HG02885 (cell line): ENCODE data around the gene PYGM.

Source experiments
- ATAC-seq: cut with Tn5 transposase; IDR thresholded peaks from one replicate; pipeline ENCODE4 v1.9.1; 2021; ENCODE audit warnings: mild to moderate bottlenecking; ENCODE audit not compliant: unreplicated experiment, poor library complexity

Gene PYGM

GRCh38 chr11:64792482-64792881 is 32.7 kb upstream of the PYGM start:
- ATAC-seq: no peak

- ATAC-seq: no peak
Observed at GRCh38 chr11:64791781-64792291, 32.1 kb upstream of the PYGM start.

DNA sequence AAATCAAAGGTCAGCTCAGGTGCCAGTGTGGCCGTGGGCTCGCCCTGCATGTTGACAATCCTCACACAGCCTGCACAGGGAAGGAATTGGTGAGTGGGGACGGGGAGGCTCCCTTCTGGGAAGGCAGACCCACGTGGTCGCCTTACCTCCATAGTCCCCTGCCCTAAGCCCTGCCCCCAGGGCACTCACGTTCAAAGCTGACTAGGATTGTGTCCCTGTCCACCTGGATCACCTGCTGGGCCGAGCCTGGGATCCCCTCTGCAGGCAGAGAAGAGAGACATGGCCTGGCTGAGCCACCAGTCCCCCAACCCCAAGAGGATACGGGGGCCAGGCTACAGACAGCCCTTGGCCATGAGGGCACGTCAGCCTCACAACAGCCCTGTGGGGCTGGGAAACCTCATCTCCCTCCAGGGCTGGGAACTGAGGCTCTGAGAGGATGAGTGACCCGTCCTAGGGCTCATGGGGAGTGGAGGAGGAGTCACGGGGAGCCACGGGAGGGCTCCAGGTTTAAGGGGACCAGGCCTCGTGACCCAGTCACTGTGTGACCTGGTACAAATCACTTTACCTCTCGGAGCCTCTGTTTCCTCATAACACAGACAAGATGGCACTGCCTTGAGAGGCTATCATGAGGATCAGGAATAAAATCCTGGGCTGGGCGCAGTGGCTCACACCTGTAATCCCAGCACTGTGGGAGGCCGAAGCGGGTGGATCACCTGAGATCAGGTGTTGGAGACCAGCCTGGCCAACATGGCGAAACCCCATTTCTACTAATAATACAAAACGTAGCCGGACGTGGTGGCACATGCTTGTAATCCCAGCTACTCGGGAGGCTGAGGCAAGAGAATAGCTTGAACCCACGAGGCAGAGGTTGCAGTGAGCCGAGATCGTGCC is 30.7 kb upstream of the PYGM start:
- no peak for ATAC-seq

DNA sequence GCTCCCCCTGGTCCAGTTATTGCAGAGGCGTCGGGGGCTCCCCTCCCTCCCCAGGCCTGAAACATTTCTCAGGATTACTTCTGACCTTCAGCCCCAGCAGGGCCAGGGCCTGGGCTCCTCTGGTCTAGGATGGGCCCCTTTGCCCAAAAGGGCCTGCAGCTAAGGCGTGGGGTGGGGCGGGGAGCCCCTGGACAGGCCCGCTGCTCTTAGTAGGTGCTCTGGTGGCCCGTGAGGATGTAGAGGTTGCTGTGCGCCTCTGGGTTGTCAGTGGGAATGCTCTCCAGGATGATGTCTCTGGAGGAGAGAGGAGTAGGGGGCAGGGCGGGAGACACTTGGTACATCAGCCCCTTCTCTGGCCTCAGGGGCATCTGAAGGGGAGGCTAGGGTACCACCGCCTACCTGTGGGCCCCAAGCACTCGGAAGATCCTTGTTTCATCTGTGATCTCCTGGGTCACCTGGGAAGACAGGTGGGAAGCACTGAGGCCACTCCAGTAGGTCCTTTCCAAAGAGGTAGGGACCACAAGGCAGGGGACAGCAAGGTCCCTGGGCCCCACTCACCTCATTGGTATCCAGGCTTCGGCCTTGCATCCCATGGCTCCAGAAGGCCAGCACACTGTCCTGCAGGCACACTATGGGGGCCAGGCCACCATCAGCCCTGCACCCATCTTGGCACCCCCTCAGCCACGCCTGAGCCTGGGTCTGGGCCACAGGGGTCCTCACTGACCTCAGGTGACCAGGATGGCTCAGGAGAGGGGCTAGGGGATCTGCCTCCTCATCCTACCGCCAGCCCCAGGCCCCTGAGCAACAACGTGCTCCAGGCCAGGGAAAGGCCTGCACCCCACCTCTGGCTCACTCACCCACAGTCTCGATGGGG is 29.8 kb upstream of the PYGM start:
- ATAC-seq: no peak

DNA sequence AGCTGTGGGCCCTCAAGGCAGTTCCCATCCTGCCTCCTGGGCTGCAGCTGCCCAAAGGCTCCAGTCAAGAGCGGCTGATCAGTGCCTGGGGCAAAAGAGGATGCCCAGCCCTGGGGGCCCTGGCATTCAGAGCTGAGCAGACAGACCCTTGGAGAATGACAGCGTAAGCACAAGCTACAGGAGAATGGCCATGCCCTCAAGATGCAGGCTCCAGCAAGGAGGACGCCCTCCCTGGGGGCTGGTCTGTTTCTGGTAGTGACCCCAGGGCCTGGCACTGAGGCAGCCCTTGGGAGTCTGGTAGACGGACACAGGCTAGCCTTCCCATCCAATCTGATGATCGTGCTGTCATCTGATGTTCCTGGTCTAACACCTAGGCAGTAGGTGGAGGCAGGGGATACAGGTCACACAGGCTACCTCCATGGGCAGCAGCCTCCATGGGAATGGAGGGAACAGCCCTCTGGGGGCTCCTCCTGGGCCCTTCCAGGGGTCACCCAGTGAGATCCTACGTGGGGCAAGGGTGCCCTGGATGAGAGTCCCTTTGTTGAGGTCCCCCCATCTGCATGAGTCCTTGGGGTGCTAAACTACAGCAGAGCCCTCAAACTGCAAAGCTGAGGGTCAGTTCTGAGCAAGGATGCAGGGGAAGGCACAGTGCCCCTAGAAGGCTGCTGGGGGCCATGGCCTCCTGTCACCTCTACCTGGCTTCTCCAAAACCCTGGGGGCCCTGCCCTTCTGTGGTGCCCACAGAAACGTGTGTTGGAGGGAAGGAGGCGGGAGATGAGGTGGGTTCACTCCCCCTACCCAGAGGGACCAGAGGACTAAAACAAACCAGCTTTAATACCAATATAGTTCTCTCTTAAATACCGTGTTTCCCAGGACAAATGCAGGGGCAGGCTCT is 28.8 kb upstream of the PYGM start:
- ATAC-seq: no peak

- ATAC-seq: no peak
Observed at GRCh38 chr11:64787526-64788320, 27.9 kb upstream of the PYGM start.

DNA sequence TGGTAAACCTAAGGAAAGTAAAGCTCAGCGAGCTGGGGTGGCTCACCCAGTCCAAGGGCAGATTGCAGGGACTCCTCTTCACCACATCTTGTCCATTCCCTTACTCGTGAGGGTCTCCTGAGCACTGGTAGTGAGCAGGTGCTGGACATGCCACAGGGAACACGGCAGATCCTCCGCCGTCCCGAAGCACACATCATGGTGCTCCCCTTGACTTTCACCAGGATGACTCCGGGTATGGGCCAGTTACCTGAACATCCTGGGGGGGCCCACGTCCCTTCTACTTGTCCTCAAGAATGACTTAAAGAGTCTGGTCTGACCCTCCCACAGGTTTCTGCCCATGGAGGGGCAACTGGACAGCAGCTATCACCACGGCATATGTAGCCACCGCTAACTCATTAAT is 26.5 kb upstream of the PYGM start:
- no peak for ATAC-seq

DNA sequence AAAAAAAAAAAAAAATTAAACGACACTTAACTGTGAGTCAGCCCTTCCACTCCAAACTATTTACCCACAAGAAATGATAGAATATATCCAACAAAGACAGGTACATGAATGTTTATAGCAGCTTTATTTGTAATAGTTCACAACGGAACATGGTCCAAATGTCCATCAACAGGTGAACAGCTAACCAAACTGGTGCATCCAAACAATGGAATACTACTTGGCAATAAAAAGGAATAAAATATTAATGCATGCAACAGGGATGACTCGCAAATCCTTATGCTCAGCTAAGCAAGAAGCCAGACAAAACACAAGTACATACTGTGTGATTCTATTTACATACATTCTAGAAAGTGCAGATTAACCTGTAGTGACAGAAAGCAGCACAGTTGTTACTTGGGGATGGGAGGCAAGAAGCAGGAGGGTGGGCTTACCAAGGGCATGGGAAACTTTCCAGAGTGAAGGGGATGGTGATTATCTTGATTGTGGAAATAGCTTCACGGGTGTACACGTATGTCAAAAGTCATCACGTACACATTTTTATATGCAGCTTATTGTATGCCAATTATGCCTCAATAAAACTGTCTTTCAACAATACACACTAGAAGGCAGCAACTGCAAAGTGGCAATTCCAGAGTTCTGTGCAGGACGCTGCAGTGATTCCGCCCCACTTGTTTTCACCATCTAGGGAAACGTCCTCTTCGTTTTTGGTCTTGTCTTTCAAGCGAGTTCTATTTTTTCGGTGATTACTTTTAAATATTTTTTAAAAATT is 25.2 kb upstream of the PYGM start:
- no peak for ATAC-seq

DNA sequence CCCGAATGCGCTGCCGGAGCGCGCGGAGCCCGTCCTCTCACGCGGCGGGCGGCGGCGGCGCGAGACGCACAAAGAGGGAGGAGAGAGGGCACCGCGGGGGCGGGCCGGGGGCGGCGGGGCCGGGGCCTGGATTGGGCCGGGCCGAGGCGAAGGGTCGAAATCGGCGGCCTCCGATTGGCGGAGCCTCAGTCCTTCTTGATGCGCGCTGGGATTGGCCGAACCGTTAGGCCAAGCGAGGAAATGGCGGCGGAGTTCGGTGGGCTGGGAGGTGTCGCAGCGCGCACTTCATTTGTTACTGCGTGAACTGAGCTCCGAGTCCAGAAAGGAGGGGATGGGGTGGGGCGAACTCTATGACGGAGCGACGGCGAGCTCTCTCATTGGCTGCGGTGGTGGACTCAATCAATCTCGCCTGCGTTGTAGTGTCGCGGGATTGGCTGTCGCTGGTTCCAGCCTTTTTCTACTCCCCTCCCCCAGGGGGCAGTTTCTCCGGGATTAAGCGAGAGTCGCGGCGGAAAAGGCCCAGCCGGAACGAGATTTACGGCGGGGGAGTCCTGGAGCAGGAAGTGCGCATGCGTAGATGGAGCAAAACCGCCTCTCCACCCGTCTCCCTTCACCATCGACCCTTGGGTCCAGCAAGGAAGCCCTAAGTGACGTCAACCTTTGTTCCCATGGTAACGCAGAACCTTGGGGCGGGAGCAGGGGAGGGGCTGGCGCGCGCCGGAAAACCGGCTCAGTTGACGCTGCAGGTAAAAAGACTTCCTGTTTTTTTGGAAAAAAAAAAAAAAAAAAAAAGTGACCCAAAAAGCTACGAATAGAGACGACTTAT is 18.9 kb upstream of the PYGM start, which contains the start of gene SF1:
Gene SF1 (minus strand): TSS at position 70 of the 826 bp plus-strand sequence. CDS start 150 bp downstream, outside the sequence.
- ATAC-seq: peak; percentile 79

DNA sequence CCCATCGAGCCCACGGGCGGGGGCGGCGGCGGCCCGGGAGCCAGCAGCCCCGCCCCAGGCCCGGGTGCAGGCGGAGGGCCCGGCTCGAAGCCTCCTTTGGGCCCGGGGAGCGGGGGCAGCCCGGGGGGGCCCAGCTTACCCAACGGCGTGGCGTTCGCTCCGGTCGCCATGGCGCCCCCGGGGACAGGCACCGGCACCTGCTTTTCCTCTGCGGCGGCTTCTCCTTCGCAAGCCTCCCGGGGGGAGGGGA is 18.4 kb upstream of the PYGM start:
- peak; percentile 19 for ATAC-seq

GRCh38 chr11:64777449-64778222 is 17.9 kb upstream of the PYGM start:
- ATAC-seq: peak; percentile 29

DNA sequence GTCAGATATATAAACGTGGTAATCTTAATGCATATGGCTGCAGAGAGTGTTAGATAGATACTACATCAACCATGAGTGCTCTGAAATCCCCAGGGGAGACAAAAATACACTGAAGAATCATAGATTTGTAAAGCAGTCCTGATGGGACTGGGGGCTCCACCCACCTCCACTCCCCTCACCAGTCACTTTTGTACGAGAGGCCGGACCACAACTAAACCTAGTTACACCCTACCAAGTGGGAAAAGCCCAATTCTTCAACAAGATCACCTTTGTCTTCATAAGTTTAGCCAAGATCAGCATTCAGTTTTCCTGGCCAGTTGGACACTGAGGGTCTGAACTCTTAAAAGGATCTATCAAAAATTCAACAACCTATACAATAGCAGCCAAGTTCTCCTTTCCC is 17.1 kb upstream of the PYGM start:
- no peak for ATAC-seq

DNA sequence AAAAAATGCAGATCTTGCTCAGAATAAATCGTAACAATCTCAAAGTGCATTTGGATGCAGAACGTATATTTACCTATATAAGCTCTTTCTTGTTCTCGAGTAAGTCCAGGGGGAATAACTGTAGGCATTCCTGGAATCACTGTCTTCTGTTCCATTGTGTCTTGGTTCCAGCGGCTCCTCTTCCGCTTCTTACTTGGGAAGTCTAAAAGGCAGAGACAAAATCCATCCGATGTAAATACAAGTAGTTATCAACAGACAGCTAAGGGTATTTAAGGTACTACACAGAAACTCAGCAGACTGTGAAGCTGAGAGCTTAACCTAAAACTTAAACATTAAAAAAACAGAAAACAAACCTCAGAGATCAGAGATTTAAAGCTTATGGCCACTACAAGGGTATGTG is 16.7 kb upstream of the PYGM start:
- no peak for ATAC-seq

DNA sequence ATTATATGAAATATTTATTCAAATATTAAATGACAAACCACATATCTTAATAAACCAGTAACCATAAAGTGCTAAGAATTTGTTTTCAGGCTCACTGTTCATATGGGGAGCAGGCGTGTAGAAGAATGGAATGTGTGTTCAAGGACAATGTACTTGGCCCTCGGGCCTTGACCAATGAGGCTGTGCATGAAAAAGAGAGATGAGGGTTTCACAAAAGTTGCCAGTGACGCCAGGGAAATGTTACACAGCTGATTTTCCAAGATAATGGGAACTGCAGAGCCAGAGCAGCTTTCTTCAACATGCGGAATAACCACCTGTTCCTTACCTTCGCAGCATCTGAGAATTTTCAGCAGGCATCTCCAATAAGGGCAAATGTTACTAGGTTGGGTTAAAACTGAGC is 14.4 kb upstream of the PYGM start:
- ATAC-seq: no peak

DNA sequence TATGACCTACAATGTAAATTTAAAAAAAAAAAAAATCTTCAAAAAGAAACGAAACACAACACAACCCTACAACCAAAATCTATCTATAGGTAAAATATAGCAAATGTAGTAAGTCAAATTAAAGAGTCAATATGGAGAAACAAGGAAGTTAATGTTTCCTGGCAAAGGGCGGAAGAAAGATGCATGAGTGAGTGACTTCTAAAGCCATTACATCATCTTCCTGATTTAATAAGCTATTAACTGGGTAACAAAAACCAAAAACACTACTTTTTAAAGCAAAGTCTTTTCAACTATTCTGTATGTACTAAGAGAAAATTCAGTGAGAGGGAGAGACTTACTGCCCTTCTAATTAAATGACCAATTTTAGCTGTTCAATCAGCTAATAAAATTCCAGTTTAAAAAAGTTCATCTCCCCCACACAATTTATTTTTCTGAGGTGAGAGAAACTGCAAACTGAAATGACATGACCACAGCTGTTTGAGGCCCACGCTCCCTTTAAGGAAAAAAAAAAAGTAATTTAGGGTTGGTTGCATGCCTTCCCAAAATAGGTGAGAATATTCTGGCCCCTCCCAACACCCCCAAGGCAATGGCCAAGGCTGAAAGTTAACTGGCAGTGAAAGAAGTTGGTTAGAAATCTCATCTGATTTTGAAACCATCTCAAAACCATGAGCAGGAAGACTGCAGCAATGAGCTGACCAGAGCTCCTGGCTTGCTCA is 12.7 kb upstream of the PYGM start:
- ATAC-seq: no peak

GRCh38 chr11:64771861-64772260 is 12.1 kb upstream of the PYGM start:
- ATAC-seq: peak; percentile 43

DNA sequence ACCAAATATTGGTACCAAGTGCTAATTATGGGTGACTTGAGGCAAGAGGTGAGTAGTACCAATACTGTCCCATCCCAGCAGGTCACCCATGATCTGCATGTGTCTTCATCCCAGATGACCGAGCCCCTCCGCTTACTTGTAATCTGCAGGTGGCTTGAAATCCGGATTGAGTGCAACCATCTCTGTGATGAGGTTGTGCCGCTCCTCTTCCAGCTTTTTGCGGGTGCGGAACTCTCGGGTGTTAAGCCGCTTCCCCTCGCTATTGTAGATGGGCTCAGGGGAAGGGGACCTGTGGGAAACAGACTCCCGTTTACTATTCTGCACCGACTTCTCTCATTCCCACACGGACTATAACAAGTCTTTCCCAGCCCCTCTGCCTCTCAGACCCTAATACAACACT is 10.3 kb upstream of the PYGM start:
- no peak for ATAC-seq
